Measurements from ENCODE around the gene SOD1.
"Not testable (repeated sequence)": the region's sequence is repeated elsewhere in the genome, so short reads cannot be mapped to it uniquely, and the experiment has no call there.

DNA sequence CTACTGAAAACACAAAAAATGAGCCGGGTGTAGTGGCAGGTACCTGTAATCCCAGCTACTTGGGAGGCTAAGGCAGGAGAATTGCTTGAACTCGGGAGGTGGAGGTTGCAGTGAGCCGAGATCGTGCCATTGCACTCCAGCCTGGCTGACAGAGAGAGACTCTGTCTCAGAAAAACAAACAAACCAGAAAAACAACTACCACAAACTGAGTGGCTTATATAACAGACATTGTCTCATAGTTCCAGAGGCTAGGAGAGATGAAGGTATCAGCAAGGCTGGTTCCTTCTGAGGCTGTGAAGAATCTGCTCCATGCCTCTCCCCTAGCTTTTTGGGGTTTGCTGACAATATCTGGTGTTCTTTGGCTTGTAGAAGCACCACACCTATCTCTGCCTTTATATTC lies 8.0 kb upstream of the SOD1 start:
- TF ChIP-seq POLR2A (IDR thresholded peaks at IDR 0.05; ENCODE audit: low read length); GATA1 (IDR thresholded peaks at IDR 0.05; ENCODE audit: low read depth, low read length): not testable (repeated sequence)

Measured in erythroblast (primary cell).